ENCODE results near the gene CRYBG3.

The CRYBG3 gene

DNA sequence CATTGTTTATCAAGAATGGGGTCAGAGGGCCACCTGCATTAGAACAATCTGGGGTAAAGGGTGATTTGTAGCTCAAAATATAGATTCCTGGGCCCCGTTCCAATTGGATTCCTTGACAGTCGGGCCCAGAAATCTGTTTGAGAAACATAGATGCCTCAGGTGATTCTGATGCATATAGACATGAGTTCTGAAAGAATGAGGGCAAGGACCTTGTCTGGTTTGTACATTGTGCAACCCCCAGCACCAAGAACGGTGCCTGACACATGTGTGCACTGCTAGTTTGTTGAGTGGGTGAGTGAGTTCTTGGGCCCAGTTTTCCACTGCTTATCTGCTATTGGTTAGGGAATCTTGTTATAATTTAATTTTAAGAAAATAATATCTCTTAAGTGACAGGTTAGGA lies 16.6 kb downstream of the CRYBG3 start:
- no peak for DNase-seq

DNA sequence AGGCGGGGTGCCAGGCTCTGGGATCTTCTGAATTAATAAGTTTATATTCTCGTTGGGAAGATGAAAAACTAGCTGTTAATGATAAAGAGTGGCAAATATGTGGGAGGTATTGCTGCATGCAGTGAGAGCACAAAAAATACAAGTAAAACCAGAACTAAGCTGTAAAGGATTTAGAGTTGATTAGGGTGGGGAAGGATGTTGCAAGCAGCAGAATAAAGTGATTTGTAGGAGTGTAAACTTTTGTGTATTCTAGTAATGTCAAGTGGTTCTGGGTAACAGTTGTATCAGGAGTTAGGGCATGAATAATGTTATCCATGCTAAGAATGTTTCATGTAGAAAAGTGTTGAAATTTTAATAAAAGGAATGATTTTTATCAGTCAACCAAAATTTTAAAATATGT lies 18.1 kb downstream of the CRYBG3 start:
- DNase-seq = no peak

DNA sequence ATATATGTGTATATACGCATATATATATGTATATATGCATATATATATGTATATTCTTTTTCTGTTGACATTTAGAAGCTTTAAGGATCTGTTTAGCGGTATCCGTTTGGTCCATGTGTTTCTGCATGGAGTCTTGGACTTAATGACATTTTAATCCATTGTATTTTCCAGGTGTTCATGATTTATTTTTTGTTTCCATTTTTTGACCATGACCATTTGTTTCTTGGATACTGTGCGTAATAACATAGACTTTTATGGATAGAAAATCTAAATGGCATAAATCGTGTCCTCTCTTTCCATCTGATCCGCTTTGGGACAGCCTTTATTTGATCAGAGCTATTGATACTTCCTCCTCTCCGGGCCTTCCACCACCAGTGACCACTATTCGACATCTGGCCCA lies 19.5 kb downstream of the CRYBG3 start:
- no peak for DNase-seq

DNA sequence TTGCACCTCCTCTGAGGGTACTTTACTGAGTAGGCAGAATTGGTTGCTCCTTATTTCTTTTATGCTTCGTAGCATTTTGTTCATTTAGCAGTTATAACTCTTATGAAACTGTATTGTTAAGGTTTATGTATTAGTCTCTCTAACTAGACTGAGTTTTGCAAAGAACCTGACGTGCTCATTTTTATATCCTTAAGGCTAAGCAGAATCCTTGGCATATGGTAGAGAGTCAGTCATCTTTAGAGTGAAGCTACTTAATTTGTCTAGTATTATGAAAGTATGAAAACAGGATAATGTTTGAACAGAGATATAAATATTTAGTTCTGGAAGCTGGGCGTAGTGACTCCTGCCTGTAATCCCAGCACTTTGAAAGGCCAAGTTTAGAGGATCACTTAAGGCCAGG lies 20.1 kb downstream of the CRYBG3 start:
- no peak for DNase-seq

DNA sequence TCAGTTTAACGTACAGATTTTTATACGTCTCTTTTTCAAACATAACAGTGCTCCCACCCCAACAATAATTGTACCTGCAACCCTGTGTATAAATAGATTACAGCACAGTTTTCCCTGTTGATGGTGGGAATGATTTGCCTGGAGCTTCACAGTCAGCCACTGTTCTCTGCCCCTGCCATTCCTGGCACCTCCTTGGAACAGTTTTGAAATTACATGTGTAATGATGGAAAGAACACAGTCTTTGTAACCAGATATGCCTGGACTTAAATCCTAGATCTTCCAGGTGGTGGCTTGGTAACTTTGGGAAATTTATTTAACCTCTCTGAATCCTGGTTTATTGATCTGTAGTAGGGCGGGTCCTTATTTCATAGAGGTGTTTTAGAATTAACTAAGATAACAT lies 27.0 kb downstream of the CRYBG3 start:
- DNase-seq = no peak

DNA sequence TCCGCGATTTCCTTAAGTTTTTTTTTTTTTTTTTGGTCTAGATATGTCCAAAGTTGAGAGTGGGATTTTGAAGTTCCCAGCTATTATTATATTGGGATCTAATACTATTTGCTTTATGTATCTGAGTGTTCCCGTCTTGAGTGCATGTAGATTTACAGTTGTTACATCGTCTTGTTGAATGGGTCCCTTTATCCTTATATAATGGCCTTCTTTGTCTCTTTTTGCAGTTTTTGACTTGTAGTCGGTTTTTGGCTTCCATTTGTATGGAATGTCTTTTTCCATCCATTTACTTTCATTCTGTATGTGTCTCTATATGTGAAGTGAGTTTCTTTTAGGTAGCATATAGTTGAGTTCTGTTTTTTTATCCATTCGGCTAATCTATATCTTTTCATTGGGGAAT lies 35.6 kb downstream of the CRYBG3 start:
- DNase-seq = no peak

DNA sequence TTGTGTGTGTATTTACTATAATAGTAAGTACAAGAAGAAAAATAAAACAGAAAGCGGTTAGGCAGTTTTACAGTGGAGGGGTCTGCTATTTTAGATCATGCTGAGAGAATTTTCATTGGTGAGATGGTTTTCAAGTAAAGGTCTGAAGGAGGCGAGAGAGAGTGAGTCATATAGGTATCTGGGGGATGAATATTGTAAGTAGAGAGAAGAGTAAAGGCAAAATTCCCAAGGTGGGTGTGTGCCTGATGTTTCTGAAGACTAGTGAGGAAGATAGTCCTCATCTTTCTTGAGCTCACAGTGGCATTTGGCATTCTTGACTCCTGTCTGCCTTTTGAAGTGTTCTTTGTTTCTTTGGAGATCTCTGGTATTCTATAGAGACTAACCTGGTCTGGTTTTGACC lies 38.6 kb downstream of the CRYBG3 start:
- DNase-seq = no peak

DNA sequence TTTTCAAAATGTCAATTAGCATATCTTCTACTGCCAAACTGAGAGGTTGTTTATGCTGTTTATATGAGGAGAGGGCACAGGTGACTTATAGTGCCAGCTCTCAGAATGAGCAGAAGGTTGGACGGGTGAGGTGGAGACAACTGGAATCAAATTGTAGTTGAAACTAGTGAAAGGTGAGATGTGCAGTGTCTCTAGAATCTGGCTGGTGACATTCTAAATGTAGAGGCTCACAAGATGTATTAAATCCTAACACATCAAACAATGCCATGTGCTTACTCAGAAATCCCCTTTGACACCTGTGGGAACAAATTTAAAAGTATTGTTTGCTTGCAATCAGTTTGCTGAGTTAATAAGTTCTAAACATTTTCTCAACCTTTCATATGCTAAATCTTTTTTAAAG lies 40.8 kb downstream of the CRYBG3 start:
- DNase-seq = no peak

DNA sequence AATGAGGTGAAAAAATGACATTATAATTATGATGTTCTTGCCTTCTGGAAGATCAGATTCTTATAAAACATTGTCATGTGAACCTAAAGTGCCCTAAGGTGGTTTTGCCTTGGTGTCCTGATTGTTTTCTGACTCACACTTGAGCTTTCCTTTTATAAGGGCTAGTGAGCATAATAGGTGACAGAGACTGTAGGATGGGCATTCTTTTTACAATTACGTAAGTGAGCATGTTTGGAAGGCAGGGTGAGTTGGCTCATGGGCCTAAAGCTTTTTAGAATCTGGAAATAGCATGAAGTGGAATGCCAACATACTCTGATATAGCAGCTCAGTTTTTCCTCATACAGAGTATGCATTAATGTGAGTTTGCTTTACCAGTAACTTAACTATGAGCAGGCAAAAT lies 41.2 kb downstream of the CRYBG3 start:
- DNase-seq = no peak

DNA sequence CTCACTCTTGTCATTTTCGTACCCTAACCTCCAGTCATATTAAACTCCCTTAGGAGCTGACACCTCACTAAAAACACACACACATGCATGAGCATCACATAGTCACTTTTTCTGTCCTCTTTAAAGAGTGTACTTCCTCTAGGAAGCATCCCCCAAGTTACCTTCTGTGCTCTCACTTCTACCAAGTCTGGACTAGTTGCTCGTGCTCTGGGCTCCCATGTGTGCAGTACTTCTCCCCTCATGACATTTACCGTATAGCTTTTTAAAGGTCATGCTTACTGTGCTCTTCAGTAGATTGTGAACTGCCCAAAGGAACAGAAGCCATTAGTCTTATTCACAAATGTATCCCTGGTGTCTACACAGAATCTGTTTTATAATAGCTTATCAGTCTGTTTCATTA lies 42.0 kb downstream of the CRYBG3 start:
- no peak for DNase-seq

DNA sequence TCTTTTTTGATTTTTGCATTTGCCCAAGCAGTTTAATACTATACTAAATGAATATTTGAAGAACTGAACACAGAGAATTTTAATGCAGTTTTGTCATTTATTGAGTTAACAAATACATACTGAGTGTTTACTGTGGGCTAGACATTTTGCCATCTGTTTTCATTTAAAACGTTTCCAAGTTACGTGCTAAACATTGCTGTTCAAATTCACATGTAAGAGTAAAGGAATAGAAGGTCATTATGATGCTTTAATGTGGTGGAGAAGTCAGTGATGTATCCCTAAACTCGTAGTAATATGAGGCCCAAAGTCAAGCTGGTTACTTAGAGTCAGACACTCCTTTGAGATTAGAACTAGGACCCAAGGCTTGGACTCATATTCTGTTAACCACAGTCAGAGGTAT lies 49.4 kb downstream of the CRYBG3 start:
- no peak for DNase-seq

DNA sequence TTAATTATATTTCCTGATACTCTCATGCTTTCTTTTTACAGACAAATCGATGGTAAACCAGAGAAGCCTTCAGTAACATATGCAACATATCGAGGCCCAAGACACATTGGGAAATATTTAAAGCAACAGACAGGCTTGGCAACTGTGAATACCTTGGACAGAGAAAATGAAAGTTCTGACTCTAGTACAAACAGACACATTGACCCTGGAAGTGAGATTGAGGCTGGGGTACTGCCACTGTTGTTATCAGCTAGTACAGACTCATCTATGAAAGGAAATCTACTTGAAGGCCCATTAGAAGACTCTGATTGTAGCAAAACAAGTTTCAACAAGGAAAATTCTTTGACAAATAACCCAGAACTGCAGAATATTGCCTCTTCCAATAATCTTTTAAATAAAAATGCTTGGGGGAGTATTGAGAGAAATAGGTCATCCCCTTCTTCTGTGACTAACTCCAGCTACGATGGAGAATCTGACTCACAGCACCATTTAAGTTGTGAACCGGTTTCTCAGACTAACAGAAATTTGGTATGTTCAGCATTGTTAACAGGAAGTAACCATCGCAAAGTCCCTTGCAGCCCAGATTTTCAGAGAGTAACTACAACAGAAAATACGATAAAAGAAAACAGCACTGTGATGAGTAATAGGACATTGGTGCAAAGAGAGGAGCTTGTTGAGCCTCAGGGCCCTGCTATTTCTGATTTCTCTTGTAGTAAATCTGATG lies 50.2 kb downstream of the CRYBG3 start:
- no peak for DNase-seq

DNA sequence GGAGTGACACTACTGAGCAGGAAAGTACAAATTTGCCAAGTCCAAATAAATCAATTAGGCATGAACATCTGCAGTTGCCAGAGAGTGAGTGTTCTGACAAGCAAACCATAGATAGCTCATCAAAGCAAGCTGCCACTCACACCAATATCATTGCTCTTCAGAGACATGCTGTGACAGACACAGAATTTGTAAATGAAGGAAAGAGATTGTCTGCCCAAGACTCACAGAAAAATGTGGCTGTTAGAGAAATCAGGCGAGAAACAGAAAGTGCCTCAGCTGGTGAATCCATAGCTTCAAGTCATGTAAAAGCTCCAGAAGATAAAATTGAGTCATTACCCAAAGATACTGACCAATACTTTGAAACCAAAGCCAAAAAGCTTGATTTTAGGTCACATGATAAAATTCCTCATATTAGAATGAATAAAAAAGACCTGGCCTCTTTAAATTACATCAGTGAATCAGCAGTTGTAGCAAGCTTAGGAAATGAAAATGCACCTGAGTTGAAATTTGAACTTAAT lies 50.8 kb downstream of the CRYBG3 start:
- DNase-seq = no peak

DNA sequence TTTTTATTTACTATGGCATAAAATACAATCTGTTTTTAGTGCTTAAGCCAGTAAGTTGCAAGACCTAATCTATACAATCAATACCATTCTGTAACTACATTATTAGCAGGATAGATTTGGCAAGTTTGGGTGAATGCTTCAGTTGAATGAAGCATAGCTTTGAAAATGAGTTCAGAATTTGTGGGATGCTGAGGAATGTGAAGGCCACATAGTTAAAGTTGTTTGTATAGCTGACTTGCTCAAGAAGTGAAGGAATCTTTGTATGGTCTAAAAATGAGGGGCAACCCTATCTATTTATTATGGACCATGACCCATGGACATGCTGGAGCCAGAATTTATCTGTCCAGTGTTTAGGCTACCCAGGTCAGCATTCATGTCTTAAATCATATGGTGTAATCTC lies 58.5 kb downstream of the CRYBG3 start:
- no peak for DNase-seq

DNA sequence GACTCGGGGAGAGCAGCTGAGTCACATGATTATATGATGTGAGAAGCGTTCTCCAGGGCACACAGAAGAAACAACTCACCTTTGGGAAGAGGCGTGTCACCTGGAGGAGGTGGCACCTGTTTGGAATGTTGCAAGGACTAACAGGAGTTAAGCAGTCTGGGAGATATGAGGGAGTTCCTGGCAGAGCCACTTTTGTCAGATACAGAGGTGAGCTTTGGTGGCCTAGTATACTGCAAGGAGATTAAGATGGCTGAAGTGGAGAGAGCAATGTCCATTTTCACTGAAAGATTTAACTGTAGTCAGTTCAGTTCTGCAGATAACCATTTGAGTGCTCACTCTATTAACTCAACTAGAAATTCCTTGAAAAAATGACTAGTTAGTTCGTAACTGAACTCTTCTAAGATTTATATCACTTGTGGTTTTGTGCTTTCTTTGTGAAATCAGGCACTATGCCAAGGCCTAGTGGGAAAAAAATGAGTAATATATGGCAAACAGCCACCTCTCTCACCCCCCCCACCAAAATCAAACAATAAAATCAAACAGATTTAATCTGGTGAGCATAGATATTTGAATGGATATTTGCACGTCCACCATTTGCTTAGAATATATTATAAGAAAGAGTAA lies 61.3 kb downstream of the CRYBG3 start:
- DNase-seq = no peak

DNA sequence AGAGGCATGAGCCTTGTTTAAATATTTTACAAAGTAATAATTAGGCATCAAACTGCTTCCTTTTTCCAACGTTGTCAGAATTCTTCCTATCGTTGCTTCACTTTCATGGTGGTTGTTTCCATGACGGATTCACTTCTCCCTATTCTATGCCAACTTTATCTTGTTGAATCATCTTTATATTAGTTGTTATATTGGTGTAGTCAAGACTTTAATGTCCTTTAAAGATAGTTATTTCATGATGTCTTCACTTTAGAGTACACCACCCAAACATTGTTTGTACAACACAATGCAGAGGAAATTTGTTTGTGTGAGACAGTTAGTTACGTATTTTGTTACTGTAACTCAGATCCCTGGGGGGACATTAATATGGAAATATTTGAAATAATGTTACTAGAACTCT lies 61.9 kb downstream of the CRYBG3 start:
- DNase-seq = no peak

DNA sequence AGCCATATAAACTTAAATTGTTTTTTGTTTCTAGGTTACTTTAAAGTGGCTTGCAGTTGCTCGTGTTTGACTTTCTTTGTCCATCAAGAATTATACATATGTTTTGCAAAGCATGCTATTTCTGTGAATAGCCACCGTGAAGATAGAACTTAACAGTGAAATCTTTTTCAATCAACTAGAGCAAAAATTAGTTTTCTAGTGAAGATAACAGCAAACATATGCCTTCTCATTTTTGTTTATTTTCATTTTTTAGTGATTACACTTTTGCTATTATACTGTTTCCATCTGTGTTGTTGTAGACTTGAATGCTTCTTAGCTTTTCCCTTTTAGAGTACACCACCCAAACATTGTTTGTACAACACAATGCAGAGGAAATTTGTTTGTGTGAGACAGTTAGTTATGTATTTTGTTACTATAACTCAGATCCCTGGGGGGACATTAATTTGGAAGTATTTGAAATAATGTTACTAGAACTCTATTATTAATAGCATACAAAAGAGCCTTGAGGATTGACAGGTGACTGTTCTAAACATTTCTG lies 62.8 kb downstream of the CRYBG3 start:
- DNase-seq = no peak

DNA sequence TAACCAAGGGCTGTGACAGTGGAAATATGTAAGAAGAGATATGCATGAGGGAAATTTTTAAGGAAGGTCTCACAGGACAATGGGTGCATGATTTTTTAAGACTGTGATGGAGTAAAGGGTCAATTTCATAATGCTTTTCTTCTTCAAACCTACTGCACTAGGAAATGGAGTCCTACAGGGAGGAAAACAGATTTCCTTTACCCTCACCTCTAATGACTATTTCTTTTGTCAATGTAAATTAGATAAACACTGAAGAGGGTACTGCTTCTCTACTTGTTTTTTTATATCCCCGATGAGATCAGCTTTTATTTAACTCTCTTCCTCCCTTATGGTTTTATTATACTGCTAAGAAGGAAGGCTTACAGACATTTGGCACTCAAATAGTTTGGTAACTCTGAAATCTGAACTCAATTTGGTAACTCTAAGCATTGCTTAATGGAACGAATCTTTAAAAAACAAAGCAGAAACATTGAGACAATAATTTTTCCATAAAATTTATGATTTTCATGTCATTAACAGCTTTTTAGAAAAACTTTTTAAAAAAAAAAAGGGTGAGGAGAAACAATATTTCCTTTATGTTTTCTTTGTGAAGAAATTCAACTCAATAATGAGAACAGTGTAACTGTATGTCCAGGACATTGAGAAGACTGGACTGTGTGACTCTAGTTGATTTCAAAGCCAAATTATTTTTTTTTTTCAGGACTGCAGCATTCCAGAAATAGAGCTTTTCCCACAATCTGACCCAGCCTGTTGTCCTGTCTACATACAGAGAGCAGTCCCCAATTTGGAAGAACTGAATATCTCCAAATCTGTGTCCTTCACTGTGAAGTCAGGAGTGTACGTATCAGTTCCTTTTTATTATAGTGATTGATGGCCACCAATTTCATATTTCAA lies 64.4 kb downstream of the CRYBG3 start:
- DNase-seq = no peak

DNA sequence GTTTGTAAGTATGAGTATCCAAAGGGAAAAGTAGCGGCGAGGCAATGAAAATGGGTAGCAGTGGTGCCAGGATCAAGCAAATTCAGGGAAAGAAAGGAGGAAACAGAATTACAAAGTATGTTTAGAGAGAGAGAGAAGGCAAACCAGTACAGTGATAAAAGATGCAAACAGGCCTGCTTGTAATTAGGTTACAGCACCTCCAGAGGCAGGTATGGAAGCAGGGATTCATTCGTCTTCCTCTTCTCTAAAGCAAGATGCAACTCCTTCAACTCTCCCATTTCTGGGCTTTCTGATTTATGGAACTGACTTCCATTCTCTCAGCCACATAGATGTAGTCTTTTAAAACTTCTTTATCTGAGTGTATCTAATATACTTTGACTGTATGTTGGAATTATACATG lies 68.0 kb downstream of the CRYBG3 start:
- DNase-seq = no peak

DNA sequence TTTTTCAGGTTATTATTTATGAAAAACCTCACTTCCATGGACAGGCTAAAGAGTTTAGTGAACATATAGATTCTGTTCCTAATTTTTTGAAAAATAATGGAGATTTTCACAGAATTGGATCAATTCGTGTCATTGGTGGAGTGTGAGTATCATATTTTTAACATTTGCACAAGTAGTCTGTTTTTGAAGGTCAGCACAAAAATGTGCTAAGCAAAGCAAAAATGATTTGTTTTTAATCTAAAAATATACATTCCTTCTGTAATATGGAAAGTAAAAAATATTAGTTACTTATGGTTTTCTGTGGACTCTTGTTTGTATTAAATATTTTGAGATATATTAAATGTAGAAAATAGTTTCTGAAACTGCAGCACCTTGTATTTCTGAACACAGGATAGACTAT lies 71.0 kb downstream of the CRYBG3 start:
- DNase-seq = no peak

DNA sequence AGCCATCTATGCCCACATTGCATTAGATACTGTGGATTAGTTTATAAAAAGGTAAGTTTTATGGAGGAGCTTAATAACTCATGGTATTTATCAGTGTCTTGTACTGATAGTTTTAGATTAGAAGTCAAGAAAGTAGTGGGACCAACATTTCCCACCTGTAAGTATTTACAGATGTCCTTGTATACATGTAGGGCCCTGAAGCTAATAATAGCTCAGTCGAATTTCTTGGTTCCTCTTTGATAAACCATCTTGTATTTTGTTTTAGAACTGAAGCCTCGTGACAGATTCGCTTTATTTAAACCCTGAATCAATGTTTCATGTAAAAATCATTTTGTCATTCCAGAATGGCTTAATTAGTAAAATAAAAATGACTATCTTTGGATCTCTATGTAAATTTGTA lies 73.4 kb downstream of the CRYBG3 start:
- no peak for DNase-seq

DNA sequence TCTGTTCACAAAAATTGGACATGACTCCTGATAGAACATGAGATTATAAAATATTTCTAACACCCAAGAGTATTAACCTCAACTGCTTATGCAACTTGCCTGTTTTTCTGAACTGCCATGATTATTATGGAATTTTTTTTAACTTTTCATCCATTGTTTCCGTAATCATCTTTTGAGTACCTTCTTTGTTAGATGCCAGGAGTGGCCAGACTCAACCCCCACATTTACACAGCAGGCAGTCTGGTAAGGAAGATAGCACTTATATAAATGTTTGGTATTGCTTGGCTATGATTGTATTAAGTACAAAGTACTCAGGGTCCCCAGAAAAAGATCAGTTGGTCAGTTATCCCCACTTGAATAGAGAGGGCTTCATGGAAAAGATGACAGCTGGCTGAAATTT lies 74.3 kb downstream of the CRYBG3 start:
- DNase-seq = no peak

DNA sequence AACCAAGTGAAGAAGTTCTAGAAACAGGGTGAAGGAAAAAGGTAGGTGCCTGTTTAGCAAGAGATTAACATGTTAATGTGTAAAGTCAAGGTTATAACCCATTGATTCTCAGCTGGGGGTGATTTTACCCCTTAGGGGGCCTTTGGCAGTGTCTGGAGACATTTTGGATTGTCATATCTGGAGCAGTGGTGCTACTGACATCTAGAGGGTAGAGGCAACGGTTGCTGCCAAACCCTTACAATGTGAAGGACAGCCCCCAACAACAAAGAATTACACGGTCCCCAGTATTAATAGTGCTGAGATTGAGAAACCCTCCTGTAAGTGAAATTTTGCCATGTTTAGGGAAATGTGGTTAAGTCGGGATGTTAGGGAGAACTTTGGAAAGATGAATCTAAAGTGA lies 74.7 kb downstream of the CRYBG3 start:
- no peak for DNase-seq

Measured in inflammatory macrophage (primary cell).